GM12878 (cell line): Measurements from ENCODE around the gene PTS. TPM values are rescaled to one million over a fixed set of nuclear protein-coding genes. Genes with fewer than 3 reads are reported as not detected.

Source experiments
- DPF2 ChIP-seq: fragments of 450-650 bp; IDR thresholded peaks from 2 replicates; pipeline ENCODE4 v1.6.1; 2017; ENCODE audit warnings: mild to moderate bottlenecking
- JUNB ChIP-seq: IDR thresholded peaks from 2 replicates; pipeline ENCODE4 v1.6.1; 2016; ENCODE audit warnings: antibody characterized with exemption, mild to moderate bottlenecking
- JUND ChIP-seq: IDR thresholded peaks from 2 replicates; pipeline ENCODE4 v1.6.1; 2012; ENCODE audit warnings: low read depth, mild to moderate bottlenecking, low read length, improper control_type of control experiment, moderate library complexity
- NR2F1 ChIP-seq: fragments of 450-650 bp; conservative IDR thresholded peaks from 2 replicates; pipeline ENCODE4 v1.6.1; 2017; ENCODE audit warnings: mild to moderate bottlenecking
- SMARCA5 ChIP-seq: fragments of 450-650 bp; IDR thresholded peaks from 2 replicates; pipeline ENCODE4 v1.6.1; 2017; ENCODE audit warnings: mild to moderate bottlenecking
- ZNF274 ChIP-seq: IDR thresholded peaks from one replicate; pipeline ENCODE4 v1.8.0; 2011; ENCODE audit not compliant: insufficient read length, insufficient read depth
- polyA plus RNA-seq, 11 experiments: library from polyadenylated mRNA; depleted of rRNA in 4 of 11; unstranded in 6 of 11; stranded (reverse) in 5 of 11; fragments of >200 nt; fragmentation: Nextera tagmentation in 4 of 11; fragmentation: Illumina TruSeq in 1 of 11; extraction: Ambion mirVana in 4 of 11; extraction: Trizol in 1 of 11; gene quantifications; 1 replicate in 1 of 11; 2 replicates in 10 of 11; pipeline versions ENCODE4 v1.2.1 to v1.2.3, GENCODE V29; 2011 to 2016; ENCODE audit warnings: inconsistent platforms in 2 of 11, missing spikeins in 2 of 11, low read depth in 1 of 11
- total RNA-seq, 4 experiments: library from RNA; depleted of rRNA in 3 of 4; stranded (reverse); fragments of >200 nt in 3 of 4; fragmentation: Illumina TruSeq in 1 of 4; extraction: Trizol in 1 of 4; gene quantifications; 2 replicates each; pipeline versions ENCODE4 v1.2.1 to v1.2.3, GENCODE V29; 2013 to 2021
- TF ChIP-seq, protein P1 (sequence below): fragments of 450-650 bp; IDR thresholded peaks from 2 replicates; pipeline ENCODE4 v1.6.1; 2018; ENCODE audit warnings: borderline replicate concordance, mild to moderate bottlenecking; ENCODE audit not compliant: partially characterized antibody
- TF ChIP-seq, protein P2 (sequence below): IDR thresholded peaks from 2 replicates; pipeline ENCODE4 v1.6.1; 2012; ENCODE audit warnings: low read length, inconsistent platforms
- TF ChIP-seq, protein P3 (sequence below): fragments of 450-650 bp; IDR thresholded peaks from 2 replicates; pipeline ENCODE4 v1.6.1; 2017; ENCODE audit warnings: mild to moderate bottlenecking

Gene PTS
- total and polyA plus RNA-seq, 10 of the 15 experiments (the other 5 are each of a cell fraction or from before 2014, with no cell fraction given), result 11.7 to 47.6 (median 15.5) TPM

DNA sequence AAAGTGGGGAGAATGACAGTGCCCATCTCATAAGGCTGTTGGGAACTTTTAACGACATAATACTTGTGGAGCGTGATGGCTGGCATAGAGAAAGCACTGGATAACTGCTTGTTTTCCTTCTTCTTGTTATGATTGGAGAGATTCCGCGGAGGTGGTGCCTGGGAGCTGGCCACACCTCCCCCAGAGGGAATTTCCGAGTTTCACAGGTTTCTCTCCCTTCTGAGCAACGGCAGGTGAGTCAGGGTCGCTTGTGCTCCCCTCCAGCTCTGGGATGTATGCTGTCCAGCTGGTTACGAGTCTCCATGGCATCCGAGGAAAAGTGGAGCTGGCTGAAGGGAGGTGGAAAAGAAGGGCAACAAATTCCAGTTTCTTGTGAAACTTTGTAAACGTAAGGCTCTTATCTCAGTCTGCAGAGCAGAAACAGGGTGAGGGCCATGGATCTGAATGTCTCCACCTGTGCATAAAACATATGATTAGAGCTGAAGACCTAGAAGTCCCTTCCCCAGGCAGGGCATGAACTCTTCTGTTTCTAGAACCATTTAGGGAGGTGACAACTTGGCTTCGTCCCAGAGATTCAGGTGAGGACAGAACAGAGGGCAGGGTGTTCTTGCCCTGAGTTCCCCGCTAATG is 44.4 kb downstream of the PTS start (continued):
- TF ChIP-seq, protein P1, sequence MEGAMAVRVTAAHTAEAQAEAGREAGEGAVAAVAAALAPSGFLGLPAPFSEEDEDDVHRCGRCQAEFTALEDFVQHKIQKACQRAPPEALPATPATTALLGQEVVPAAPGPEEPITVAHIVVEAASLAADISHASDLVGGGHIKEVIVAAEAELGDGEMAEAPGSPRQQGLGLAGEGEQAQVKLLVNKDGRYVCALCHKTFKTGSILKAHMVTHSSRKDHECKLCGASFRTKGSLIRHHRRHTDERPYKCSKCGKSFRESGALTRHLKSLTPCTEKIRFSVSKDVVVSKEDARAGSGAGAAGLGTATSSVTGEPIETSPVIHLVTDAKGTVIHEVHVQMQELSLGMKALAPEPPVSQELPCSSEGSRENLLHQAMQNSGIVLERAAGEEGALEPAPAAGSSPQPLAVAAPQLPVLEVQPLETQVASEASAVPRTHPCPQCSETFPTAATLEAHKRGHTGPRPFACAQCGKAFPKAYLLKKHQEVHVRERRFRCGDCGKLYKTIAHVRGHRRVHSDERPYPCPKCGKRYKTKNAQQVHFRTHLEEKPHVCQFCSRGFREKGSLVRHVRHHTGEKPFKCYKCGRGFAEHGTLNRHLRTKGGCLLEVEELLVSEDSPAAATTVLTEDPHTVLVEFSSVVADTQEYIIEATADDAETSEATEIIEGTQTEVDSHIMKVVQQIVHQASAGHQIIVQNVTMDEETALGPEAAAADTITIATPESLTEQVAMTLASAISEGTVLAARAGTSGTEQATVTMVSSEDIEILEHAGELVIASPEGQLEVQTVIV, result no peak
- TF ChIP-seq, protein P2, sequence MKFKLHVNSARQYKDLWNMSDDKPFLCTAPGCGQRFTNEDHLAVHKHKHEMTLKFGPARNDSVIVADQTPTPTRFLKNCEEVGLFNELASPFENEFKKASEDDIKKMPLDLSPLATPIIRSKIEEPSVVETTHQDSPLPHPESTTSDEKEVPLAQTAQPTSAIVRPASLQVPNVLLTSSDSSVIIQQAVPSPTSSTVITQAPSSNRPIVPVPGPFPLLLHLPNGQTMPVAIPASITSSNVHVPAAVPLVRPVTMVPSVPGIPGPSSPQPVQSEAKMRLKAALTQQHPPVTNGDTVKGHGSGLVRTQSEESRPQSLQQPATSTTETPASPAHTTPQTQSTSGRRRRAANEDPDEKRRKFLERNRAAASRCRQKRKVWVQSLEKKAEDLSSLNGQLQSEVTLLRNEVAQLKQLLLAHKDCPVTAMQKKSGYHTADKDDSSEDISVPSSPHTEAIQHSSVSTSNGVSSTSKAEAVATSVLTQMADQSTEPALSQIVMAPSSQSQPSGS, result no peak
- no peak for TF ChIP-seq ZNF274
- no peak for TF ChIP-seq JUND
- no peak for TF ChIP-seq JUNB
- no peak for TF ChIP-seq DPF2
- TF ChIP-seq SMARCA5, result no peak
- TF ChIP-seq, protein P3, sequence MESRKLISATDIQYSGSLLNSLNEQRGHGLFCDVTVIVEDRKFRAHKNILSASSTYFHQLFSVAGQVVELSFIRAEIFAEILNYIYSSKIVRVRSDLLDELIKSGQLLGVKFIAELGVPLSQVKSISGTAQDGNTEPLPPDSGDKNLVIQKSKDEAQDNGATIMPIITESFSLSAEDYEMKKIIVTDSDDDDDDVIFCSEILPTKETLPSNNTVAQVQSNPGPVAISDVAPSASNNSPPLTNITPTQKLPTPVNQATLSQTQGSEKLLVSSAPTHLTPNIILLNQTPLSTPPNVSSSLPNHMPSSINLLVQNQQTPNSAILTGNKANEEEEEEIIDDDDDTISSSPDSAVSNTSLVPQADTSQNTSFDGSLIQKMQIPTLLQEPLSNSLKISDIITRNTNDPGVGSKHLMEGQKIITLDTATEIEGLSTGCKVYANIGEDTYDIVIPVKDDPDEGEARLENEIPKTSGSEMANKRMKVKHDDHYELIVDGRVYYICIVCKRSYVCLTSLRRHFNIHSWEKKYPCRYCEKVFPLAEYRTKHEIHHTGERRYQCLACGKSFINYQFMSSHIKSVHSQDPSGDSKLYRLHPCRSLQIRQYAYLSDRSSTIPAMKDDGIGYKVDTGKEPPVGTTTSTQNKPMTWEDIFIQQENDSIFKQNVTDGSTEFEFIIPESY, result no peak
- TF ChIP-seq NR2F1, result no peak
